T-helper 1 cell treated with Interleukin-12 subunit alpha and Interleukin-12 subunit beta and Interleukin-4 antibody, amounts not matched to agents 30 ng/mL and 1 ng/mL, for 36 hours (primary cell): Measurements from ENCODE around the gene SLC2A10. TPM values are rescaled to one million over a fixed set of nuclear protein-coding genes. Genes with fewer than 3 reads are reported as not detected.

Experiments used
- intact Hi-C: fragments of 100-400 bp; cut with micrococcal nuclease; formaldehyde crosslinking; loops from one replicate; pipeline ENCODE4 v1.15.1; 2024
- total RNA-seq: library from RNA; stranded (reverse); gene quantifications from 2 replicates; pipeline ENCODE4 v1.2.3, GENCODE V29; 2022

SLC2A10 gene
- total RNA-seq, 1 donor from 2014 or later: not detected

DNA sequence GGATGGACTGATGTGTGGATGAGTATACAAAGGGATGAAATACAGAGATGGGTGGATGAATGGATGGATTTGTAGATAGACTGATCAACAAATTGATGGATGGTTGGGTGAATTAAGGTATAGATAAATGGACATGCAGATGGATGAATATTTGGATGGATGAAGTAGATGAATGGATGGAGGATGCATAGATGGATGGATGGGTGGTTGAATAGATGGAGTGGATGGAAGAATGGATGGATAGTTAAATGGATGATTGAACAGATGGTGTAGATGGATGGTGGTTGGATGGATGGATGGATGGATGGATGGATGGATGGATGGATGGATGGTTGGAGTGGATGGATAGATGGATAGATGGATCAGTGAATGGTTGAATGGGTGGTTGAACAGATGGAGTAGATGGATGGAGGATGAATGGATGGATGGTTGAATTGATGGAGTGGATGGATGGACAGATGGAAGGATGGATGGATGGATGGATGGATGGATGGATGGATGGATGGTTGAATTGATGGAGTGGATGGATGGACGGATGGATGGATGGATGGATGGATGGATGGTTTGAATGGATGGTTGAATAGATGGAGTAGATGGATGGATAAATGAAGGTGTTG, 15.0 kb downstream of the SLC2A10 start:
- intact Hi-C loops: no loop called here

DNA sequence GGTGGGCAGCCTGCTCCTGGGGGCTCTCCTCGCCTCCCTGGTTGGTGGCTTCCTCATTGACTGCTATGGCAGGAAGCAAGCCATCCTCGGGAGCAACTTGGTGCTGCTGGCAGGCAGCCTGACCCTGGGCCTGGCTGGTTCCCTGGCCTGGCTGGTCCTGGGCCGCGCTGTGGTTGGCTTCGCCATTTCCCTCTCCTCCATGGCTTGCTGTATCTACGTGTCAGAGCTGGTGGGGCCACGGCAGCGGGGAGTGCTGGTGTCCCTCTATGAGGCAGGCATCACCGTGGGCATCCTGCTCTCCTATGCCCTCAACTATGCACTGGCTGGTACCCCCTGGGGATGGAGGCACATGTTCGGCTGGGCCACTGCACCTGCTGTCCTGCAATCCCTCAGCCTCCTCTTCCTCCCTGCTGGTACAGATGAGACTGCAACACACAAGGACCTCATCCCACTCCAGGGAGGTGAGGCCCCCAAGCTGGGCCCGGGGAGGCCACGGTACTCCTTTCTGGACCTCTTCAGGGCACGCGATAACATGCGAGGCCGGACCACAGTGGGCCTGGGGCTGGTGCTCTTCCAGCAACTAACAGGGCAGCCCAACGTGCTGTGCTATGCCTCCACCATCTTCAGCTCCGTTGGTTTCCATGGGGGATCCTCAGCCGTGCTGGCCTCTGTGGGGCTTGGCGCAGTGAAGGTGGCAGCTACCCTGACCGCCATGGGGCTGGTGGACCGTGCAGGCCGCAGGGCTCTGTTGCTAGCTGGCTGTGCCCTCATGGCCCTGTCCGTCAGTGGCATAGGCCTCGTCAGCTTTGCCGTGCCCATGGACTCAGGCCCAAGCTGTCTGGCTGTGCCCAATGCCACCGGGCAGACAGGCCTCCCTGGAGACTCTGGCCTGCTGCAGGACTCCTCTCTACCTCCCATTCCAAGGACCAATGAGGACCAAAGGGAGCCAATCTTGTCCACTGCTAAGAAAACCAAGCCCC, 16.0 kb downstream of the SLC2A10 start:
- intact Hi-C loops: no loop called here

DNA sequence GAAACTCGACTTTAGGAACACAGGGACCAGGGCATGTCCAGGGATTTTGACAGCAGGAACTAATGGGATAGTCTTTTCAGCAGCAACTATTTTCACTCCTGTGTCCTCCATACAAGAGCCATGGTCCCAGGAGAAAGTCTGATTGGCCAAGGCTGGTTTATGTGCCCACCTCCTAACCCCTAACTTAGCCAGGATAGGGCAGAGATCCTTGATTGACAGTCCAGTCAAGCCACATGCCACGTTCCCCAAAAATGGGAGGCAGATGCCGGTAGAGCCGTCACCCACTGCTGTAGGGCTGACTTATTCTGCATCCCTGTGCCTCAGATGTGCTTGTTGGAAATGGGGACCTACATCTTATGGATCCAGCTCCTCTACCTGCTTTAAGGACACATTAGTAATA, 22.3 kb downstream of the SLC2A10 start:
- intact Hi-C loops: no loop called here

- intact Hi-C loops: no loop called here
Measured at GRCh38 chr20:46735436-46735835, 26.0 kb downstream of the SLC2A10 start.

- intact Hi-C loops: no loop called here
Measured at GRCh38 chr20:46739431-46740213, 30.2 kb downstream of the SLC2A10 start.

DNA sequence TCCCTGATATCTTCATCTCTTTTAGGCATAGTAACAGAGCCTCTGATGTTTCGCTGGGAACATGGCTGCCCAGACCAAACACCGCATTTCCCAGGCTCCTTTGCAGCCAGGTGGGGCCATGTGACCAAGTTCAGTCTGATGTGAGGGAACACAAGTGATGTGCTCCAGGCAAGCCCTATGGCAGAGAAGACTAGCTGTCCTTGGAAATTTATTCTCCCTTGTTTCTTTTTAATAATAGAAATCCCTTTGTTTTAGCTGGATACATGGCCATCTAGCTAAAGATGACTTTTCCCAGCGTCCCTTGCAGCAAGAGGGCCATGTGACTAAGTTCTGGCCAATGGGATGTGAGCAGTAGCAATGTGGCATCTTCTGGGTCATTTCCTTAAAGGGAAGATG, 30.8 kb downstream of the SLC2A10 start:
- intact Hi-C loops: no loop called here

- intact Hi-C loops: no loop called here
Measured at GRCh38 chr20:46741924-46742668, 32.6 kb downstream of the SLC2A10 start.

- intact Hi-C loops: no loop called here
Measured at GRCh38 chr20:46742669-46743045, 33.2 kb downstream of the SLC2A10 start.

GRCh38 chr20:46743088-46743487, 33.6 kb downstream of the SLC2A10 start:
- intact Hi-C loops: no loop called here

DNA sequence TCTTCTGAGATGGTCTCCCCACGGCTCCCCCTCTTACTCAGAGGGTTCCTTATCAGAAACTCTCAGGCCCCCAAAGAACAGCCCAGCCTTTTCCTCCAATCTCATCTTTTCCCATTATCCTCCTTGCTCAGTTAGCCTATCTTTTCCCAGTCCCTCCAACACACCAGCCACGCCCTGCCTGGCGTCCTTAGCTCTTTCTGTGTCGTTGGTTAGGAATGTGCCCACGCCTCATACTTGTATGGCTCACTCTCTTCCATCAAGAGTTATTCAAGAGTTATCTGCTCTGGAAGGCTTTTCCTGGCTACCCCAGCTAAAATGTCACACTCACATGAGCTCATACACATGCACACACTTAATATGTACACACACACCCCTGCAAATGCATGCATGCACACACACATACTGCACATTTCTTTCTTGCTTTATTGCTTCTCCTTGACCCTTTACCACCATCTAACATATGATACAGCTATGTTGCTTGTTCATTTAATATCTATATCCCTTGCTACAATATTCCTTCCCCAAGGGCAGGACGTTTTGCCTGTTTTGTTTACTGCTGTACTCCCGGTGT, 37.6 kb downstream of the SLC2A10 start:
- intact Hi-C loops: no loop called here

DNA sequence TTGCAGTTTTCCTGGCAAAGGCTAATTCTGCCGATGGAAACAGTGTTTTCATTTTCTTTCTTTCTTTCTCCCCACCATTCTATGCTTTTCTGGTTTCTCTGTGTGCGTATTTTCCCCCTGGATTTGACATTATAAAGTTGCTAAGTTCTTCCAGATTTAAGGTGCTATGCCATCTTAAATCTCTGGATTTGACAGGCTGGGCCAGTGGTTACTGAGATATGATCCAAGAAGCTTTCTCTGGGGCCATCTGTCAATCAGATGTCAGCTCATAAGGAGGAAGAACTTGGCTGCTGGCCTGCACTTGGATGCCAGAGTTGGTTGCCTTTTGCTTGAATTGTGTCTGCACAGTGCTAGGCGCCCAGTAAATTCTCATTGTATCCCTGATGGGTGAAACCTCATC, 39.7 kb downstream of the SLC2A10 start:
- intact Hi-C loops: no loop called here

DNA sequence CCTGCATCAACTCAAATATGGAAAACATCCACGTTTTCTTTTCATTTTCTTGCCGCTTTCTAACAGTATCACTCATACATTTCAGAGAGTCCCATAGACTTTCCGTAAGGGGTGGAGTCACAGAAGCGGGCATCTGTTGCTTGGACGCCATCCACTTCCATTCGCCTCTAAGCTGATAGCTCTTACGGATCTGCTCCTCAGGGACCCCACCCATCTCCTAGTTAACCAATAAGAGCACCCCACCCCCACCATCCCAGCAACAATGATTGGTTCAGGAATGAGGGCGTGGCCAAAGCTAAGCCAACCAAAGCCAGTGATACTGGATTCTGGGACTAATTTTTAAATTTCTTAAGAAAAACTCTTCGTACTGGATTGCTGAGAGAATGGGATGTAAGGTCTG, 42.4 kb downstream of the SLC2A10 start:
- intact Hi-C loops: loop anchor here (1.0 to 2.0 kb wide), 4 partner anchors 231 to 633 kb away; no protein-coding TSS in a partner anchor

GRCh38 chr20:46752728-46753127, 43.3 kb downstream of the SLC2A10 start:
- intact Hi-C loops: loop anchor here (1.0 to 2.0 kb wide), 4 partner anchors 231 to 632 kb away; no protein-coding TSS in a partner anchor

- intact Hi-C loops: no loop called here
Measured at GRCh38 chr20:46755483-46756413, 46.3 kb downstream of the SLC2A10 start.

DNA sequence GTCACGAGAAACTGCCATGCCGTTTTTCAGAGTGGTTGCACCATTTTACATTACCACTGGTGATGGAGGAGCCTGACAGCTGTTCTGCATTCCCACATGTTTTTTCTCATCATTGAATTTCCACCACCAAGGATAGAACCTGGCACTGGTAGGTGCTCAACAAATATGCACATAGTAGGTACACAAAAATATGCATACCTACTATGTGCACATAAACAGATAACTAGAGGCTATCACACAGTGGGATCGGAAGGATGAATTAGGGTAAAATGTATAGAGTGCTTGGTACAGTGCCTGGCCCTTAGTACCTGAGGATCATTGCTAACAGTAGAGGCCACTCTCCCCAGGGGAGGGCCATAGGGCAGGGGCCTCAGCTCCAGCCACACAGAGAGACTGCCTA, 47.0 kb downstream of the SLC2A10 start:
- intact Hi-C loops: no loop called here

- intact Hi-C loops: no loop called here
Measured at GRCh38 chr20:46757135-46757534, 47.7 kb downstream of the SLC2A10 start.

DNA sequence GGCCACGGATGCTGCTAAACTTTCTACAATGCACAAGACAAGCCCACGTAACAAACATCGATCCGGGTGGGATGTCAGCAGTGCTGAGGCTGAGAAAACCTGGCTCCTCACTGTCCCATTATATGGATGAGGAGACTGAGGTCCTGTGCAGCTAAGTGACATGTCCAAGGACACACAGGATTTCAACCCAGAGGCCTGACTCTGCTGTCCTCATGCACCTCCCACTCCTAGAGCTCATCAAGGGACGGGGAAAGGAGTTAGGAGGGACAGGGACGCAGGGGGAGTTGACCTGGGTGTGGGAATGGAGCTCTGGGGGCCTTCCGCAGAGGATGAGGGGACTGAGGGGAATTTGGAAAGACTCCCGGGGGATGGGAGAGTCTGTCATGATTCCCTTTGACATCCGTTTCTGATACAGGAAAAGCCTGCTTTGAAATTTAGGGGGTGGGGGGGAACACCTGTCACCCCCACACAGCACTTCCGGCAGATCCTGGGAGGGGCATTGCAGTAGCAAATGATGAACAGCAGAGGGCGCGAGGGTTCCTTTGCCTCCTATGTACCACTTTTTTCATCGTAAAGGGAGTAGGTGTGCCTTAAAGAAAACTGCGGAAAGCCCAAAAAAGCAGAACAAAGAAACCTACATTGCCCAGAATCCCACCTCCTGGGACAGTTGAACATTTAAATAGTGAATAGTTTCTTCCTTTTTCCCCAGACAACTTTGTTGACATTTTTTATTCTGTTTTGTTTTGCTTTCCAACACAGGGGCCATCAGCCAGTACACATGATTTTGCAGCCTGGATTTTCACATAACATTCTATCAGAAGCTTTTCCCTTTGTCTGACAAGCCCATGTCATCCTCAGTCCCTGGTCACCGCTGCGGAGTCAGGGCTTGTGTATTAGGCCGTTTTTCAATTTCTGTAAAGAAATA, 48.6 kb downstream of the SLC2A10 start:
- intact Hi-C loops: loop anchor here (1.0 kb wide), 3 partner anchors 262 to 438 kb away; no protein-coding TSS in a partner anchor

DNA sequence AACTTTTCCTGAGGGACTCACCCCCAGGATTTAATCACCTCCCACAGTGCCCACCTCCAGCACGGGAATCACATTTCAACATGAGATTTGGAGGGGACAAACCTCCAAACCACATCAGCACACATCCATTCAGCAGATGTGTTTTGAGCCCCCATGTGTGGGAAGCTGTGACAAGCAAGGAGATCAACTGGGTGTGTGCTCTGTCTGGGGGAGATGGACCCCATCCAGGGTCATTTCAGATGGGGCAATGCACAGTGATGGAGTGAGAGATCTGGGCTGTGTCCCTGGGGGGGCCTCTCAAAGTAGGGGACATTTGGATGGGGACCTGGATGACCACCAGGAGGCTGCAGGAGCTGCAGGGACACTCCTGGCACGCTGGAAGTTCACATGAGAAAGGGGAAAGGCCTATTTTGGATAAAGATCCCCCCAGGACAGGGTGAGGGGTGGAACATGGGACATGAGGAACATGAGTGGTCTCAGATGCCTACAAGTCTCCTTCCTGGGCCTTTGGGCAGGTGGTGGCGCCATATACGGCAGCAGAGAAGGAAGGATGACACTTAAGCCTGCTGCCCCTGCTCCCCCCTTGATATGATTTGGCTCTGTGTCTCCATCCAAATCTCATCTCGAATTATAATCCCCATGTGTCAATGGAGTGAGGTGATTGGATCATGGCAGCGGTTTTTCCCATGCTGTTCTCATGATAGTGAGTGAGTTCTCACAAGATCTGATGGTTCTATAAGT, 49.6 kb downstream of the SLC2A10 start:
- intact Hi-C loops: loop anchor here (1.0 kb wide), 3 partner anchors 261 to 437 kb away; no protein-coding TSS in a partner anchor
